Muscle of arm (tissue), 12 donors: Measurements from ENCODE around the gene INPP5A. TPM values are rescaled to one million over a fixed set of nuclear protein-coding genes. Genes with fewer than 3 reads are reported as not detected.
A peak's percentile ranks its signal among the peaks of the same experiment; 100 is the strongest.

ENCODE experiments used
- DNase-seq: peaks from one replicate; pipeline ENCODE4 v3.0.0-alpha.2; 2013
- polyA plus RNA-seq, 12 donors: library from polyadenylated mRNA; unstranded; fragments of 120-200 nt; gene quantifications; one replicate each; pipeline ENCODE4 v1.2.1, GENCODE V29; 2013; ENCODE audit not compliant: insufficient read length in 12 of 12

Gene INPP5A
- polyA plus RNA-seq, 12 donors, result 22.2 to 59.4 (median 43.8) TPM; not detected in 1

DNA sequence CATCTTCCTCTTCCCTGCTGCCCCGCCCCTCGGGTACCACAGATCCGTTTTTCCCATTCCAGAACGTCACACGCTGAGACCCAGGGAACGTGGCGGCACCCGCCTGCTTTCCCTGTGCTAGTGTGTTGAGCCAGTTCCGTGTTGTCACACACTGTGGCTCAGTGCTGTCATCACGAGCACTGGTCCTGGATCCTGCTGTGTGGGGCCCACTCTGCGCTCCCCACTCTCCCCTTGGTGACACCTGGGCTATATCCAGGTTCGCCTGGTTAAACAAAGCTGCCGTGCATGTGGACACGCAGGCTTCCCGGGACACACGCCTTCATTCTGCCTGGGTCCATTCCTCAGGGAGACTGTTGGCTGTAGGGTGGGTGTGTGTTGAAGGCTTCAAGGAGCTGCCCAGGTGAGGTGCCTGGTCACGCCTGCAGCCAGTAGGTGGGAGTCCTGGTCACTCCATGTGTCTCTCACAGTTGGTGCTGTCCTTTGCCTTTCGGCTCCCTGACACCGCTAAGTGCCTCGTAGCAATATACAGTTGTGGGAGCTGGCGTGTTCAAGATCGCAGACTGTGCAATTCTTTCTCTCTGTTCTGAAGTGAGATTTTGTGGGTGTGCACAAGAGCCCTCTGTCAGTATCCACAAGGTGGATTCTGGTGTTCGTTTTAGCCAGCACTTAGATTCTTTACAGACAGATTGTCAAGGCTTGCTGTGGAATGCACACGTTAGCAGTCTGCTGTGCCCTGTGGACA, 88.6 kb downstream of the INPP5A start:
- no peak for DNase-seq

DNA sequence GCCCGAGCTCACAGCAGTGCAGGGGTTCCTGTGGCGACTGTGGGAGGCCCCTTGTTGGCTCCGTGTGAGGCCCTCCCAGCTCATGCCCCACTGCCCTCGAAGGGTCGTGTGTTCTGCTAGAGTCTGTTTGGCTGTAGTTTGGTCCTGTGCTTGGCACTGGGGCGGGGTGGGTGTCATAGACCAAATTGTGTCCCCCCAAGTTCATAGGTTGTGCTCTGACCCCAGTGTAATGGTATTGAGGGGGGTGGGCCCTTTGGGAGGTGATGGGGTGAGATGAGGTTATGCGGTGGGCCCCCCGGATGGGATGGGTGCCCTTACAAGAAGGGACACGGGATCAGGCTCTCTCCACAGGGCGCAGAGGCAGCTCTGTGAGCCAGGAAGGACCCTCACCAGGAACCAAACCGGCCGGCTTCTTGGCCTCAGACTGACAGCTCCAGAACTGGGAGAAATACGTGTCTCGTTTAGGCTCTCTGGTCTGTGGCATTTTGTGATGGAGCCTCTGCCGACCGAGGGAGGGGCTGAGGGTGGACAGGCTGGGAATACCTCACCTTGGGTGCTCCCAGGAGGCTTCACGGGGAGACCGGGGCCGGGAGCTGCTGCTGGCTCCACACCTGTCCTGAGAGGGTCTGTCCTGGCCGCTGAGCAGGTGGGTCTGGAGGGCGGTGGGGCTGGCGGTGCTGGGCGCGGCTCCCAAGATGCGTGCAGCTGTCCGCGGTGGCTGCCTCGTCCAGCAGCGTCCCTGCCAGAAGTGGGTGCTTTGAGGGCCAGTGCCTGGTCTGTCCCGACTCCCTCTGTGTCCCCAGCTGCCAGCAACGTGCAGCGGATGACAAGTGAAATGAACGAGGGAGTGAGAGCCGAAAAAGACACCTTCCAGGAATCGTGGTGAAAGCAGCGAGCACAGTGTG, 89.4 kb downstream of the INPP5A start:
- DNase-seq, result no peak

- DNase-seq, result no peak
Measured at GRCh38 chr10:132627666-132628531, 90.3 kb downstream of the INPP5A start.

GRCh38 chr10:132628966-132629900, 91.6 kb downstream of the INPP5A start:
- DNase-seq, result no peak

- DNase-seq, result no peak
Measured at GRCh38 chr10:132630156-132630555, 92.6 kb downstream of the INPP5A start.

- peak; percentile 61 for DNase-seq
Measured at GRCh38 chr10:132630666-132631337, 93.2 kb downstream of the INPP5A start.

GRCh38 chr10:132631338-132631735, 93.8 kb downstream of the INPP5A start:
- DNase-seq, result peak; percentile 58

DNA sequence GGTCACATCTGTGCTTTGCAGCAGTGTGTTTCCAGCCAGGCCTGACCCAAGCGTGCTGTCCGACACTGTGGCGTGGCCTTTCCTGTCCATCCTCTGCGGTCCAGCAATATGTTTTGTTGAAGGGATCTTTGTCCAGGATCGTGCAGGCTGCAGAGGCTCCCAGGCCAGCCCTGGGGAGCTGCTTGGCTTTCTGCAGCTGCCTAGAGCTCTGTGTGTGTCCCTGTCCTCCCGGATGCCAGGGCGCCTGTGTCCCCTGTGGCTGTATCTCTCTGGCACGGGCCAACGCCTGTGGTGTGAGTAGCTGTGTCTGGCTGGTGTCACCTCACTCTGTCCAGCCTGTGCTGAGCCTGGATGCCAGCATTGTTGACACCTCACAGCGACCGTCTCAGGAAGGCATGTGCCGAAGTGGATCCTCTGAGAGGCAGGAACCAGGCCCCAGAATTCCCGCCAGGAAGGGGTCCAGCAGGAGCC, 94.5 kb downstream of the INPP5A start:
- DNase-seq, result no peak

- DNase-seq, result no peak
Measured at GRCh38 chr10:132632851-132633684, 95.5 kb downstream of the INPP5A start.

GRCh38 chr10:132634241-132634946, 96.8 kb downstream of the INPP5A start:
- DNase-seq, result no peak

- DNase-seq, result no peak
Measured at GRCh38 chr10:132634947-132635271, 97.3 kb downstream of the INPP5A start.

DNA sequence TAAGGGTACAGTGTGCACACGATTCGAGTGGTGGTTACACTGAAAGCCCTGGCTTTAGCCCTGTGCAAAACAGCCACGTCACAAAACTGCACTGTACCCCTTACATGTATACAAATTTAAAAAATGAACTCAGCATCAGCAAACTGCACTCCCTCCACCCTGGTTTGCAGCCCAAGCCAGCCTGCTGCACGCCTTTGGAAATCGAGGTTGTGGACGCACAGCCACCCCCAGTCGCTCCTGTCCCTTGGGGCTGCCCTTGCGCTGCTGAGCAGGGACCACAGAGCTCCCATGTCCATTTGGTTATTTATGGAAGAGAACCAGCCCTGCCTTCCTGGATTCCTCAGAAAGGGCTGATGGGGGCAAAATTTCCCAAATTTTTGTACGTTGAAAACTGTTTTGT, 98.8 kb downstream of the INPP5A start:
- DNase-seq, result no peak

DNA sequence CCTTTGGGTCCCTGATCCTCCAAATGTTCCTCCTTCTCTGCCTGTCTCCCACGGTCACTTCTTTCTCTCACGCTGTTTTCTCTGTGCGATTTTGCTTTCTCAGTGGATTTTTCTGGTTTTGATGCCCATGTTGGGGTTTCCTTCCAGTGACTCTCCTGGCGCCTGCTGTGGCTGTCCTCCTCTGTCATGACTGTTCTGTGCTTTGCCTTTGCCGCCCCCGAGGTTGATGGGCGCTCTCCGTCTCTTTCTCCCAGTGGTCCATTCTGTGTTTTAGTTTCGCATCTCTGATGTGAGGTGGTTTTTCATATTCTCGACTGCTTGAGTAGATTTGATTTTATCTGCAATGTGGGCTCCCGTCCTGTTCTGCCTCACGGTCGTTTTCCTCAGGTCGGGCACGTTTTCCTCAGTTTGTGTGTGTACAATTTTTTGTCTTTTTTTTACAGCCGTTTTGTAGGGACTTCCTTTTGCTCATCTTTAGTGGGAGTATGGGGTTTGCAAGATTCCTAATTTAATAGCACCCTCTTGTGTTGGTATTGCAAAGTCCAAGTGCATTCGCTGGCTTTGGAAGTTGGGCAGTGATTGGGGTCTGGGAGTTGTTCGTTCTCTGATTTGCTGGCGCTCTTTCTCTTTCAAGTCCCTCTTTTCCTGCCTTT, 100.0 kb downstream of the INPP5A start:
- DNase-seq, result peak; percentile 78

- no peak for DNase-seq
Measured at GRCh38 chr10:132638130-132638515, 100.5 kb downstream of the INPP5A start.

GRCh38 chr10:132639470-132639869, 101.9 kb downstream of the INPP5A start:
- no peak for DNase-seq

DNA sequence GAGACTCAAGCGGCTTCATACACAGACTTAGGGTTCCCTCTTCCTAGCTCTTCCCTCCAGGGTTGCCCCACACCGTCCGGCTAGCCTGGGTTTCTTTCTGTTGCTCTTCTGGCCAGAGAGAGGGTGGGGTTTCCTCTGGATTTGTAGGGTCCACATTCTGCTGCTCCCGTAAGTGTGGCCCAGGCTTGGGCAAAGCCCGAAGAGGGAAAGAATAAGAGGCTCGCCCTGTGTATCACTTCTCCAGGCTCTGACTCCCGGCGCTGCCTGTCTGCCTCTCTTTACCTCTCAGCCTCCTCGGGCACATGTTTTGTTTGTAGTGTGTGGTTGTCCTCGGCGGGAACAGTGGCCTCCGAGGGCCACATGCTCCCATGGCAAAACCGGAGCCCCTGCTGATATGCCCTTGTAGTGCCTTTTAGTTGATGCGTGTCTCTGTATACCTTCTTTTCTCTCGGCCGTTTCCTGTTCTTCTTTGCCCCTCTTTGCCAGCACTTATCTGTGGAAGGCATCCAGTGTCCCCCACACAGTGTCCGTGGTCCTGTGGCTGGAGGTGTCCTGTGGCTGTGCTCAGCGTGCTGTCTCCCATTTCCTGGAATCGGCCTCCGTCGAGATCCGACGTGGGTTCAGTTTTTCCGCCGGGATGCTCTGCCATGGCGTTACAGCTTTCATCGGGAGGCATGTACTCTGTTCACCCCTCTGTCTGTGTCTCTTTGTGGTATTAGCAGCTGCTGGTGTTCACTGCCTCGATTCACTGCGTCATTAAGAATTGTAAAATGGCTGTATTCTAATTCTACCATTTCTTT, 102.9 kb downstream of the INPP5A start:
- DNase-seq, result no peak

GRCh38 chr10:132641401-132641800, 103.8 kb downstream of the INPP5A start:
- DNase-seq, result no peak
